ENCODE results near the gene CEP170.
"Not testable (repeated sequence)": the region's sequence is repeated elsewhere in the genome, so short reads cannot be mapped to it uniquely, and the experiment has no call there.

CEP170 gene

DNA sequence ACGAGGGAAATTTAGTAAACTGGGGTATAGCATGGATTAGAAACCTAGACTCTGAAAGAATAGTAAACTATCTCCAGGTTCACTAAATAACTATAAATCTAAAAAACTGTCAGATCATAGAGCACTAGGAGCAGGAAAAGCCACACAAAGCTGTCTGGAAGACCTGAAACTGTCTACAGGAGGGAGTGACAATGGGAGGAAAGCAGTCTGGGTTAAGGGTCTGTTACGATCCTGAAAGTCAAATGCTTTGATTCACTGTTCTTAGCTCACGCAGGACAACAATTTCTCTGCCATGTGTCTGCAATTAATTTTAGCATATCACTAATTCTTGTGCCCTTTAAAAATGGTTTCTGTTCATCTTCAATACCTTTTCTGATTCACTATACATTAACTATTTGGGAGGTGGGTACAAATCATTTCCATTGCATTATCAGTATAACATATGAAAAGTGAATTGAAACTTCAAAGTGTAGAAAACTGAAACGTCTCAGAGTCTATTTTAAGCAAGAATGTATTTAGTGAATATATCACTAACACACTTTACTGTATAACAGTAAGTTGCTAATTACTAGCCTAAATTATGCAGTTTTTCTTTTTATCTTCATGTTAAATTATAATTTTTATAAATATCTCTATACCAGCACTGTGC lies 18.4 kb downstream of the CEP170 start:
- peaks cover 36% of the 10 kb centered on the region for H3K36me3 ChIP-seq (ENCODE audit: control insufficient read depth, insufficient read depth, low read length)
- no peak overlapping the region for H3K9ac ChIP-seq (ENCODE audit: low read length)
- peaks cover 27% of the 10 kb centered on the region for H3K9me3 ChIP-seq (ENCODE audit: control insufficient read depth, insufficient read depth, low read depth, low read length)
- no peak overlapping the region for H3K27ac ChIP-seq (ENCODE audit: low read depth, low read length)
- H3K4me1 ChIP-seq (ENCODE audit: control insufficient read depth, insufficient read depth, low read length), result no peaks in the 10 kb centered on the region; the same call in 1 of the 2 replicates
- no peak overlapping the region for H3K4me3 ChIP-seq (ENCODE audit: low read depth, low read length)
- no peaks in the 10 kb centered on the region for H3K27me3 ChIP-seq (ENCODE audit: control insufficient read depth, insufficient read depth, low read length)

GRCh38 chr1:243234978-243235647 lies 20.0 kb downstream of the CEP170 start:
- H3K9me3 ChIP-seq (ENCODE audit: control insufficient read depth, insufficient read depth, low read depth, low read length), result peaks cover 35% of the 10 kb centered on the region
- no peak overlapping the region for H3K27ac ChIP-seq (ENCODE audit: low read depth, low read length)

DNA sequence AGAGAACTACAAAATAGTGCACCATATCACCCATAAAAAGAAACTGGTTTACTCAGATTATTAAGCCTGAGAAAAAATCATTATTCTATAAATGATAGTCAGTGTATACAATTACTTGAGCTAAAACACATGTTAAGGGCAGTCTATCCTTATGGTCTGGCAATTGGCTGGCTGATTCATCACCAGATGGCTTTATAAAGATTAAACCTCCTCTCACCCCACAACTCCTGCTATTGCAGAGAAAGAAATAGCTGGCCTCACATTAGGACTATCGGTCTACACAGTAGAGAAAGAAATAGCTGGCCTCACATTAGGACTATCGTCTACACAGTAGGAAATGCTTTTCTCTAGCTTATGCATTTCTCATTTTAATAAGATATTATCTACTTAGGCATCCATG lies 21.2 kb downstream of the CEP170 start:
- H3K9me3 ChIP-seq (ENCODE audit: control insufficient read depth, insufficient read depth, low read depth, low read length), result peaks cover 46% of the 10 kb centered on the region
- no peaks in the 10 kb centered on the region; the same call in 1 of the 2 replicates for H3K4me1 ChIP-seq (ENCODE audit: control insufficient read depth, insufficient read depth, low read length)
- no peak overlapping the region for H3K9ac ChIP-seq (ENCODE audit: low read length)
- no peaks in the 10 kb centered on the region for H3K27me3 ChIP-seq (ENCODE audit: control insufficient read depth, insufficient read depth, low read length)
- H3K27ac ChIP-seq (ENCODE audit: low read depth, low read length), result no peak overlapping the region
- no peak overlapping the region for H3K4me3 ChIP-seq (ENCODE audit: low read depth, low read length)
- peaks cover 39% of the 10 kb centered on the region for H3K36me3 ChIP-seq (ENCODE audit: control insufficient read depth, insufficient read depth, low read length)

More at GRCh38 chr1:243234978-243235647, 20.0 kb downstream of the CEP170 start:
- Histone ChIP-seq H3K36me3 (ENCODE audit: control insufficient read depth, insufficient read depth, low read length) (peaks cover 30% of the 10 kb centered on the region), H3K9ac (ENCODE audit: low read length) (no peak overlapping the region), H3K4me3 (ENCODE audit: low read depth, low read length) (no peak overlapping the region), H3K4me1 (ENCODE audit: control insufficient read depth, insufficient read depth, low read length) (no peaks in the 10 kb centered on the region; the same call in 1 of the 2 replicates), H3K27me3 (ENCODE audit: control insufficient read depth, insufficient read depth, low read length) (no peaks in the 10 kb centered on the region)

GRCh38 chr1:243230914-243231313 lies 24.2 kb downstream of the CEP170 start:
- Histone ChIP-seq H3K4me1 (ENCODE audit: control insufficient read depth, insufficient read depth, low read length) (no peaks in the 10 kb centered on the region), H3K9me3 (ENCODE audit: control insufficient read depth, insufficient read depth, low read depth, low read length) (peaks cover 45% of the 10 kb centered on the region), H3K27me3 (ENCODE audit: control insufficient read depth, insufficient read depth, low read length) (no peaks in the 10 kb centered on the region), H3K36me3 (ENCODE audit: control insufficient read depth, insufficient read depth, low read length) (peaks cover 24% of the 10 kb centered on the region), H3K27ac (ENCODE audit: low read depth, low read length) (no peak overlapping the region), H3K9ac (ENCODE audit: low read length) (no peak overlapping the region), H3K4me3 (ENCODE audit: low read depth, low read length) (no peak overlapping the region)

DNA sequence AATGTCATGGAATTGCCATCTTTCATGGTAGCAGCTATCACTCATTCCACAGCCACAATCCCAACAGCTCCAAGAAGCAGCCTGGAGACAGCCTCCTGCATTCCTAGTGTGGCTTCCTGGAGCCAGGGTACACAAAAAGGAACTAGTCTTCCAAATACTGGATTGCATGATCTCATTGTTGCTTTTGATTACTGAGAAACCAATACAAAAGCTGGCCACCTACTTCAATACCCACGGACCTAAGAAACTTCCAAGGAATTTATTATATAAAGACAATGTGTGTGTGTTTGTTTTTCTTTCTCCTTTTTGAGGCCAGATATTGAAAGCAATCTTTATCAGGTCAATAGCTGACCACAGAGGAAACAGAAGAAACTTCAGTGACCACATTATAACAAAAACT lies 25.6 kb downstream of the CEP170 start:
- H3K36me3 ChIP-seq (ENCODE audit: control insufficient read depth, insufficient read depth, low read length), result peaks cover 26% of the 10 kb centered on the region

GRCh38 chr1:243227622-243228021 lies 27.5 kb downstream of the CEP170 start:
- no peaks in the 10 kb centered on the region for H3K4me1 ChIP-seq (ENCODE audit: control insufficient read depth, insufficient read depth, low read length)
- no peak overlapping the region for H3K9ac ChIP-seq (ENCODE audit: low read length)
- H3K36me3 ChIP-seq (ENCODE audit: control insufficient read depth, insufficient read depth, low read length), result peaks cover 38% of the 10 kb centered on the region
- H3K27me3 ChIP-seq (ENCODE audit: control insufficient read depth, insufficient read depth, low read length), result no peaks in the 10 kb centered on the region
- peaks cover 29% of the 10 kb centered on the region for H3K9me3 ChIP-seq (ENCODE audit: control insufficient read depth, insufficient read depth, low read depth, low read length)
- H3K27ac ChIP-seq (ENCODE audit: low read depth, low read length), result no peak overlapping the region
- no peak overlapping the region for H3K4me3 ChIP-seq (ENCODE audit: low read depth, low read length)

More for the DNA sequence above, 25.6 kb downstream of the CEP170 start:
- no peak overlapping the region for H3K4me3 ChIP-seq (ENCODE audit: low read depth, low read length)
- H3K9me3 ChIP-seq (ENCODE audit: control insufficient read depth, insufficient read depth, low read depth, low read length), result peaks cover 41% of the 10 kb centered on the region
- no peaks in the 10 kb centered on the region for H3K27me3 ChIP-seq (ENCODE audit: control insufficient read depth, insufficient read depth, low read length)
- H3K27ac ChIP-seq (ENCODE audit: low read depth, low read length), result no peak overlapping the region
- no peak overlapping the region for H3K9ac ChIP-seq (ENCODE audit: low read length)
- H3K4me1 ChIP-seq (ENCODE audit: control insufficient read depth, insufficient read depth, low read length), result no peaks in the 10 kb centered on the region

DNA sequence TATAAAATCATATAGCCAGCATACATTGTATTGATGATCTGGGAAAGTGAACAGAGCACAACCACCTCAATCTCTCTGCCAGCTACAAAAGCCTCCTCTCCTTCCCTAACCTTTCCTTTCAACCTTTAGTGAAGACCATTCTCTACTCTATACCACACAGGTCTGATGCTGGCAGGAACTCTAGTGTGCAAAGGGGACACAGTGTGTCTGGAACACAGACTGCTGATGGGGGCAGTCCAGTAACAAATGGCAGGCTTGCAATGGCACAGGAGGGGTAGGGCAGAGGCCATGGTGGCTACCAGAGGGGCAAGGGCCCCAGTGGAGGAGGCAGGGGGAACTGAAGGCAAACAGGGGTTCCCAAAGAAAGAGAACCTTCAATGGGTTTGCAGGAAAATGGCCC lies 37.0 kb downstream of the CEP170 start:
- H3K36me3 ChIP-seq (ENCODE audit: control insufficient read depth, insufficient read depth, low read length), result peaks cover 62% of the 10 kb centered on the region
- no peak overlapping the region for H3K4me3 ChIP-seq (ENCODE audit: low read depth, low read length)
- no peaks in the 10 kb centered on the region for H3K4me1 ChIP-seq (ENCODE audit: control insufficient read depth, insufficient read depth, low read length)
- no peak overlapping the region for H3K9ac ChIP-seq (ENCODE audit: low read length)
- peaks cover 10% of the 10 kb centered on the region; the same call in 1 of the 2 replicates for H3K9me3 ChIP-seq (ENCODE audit: control insufficient read depth, insufficient read depth, low read depth, low read length)
- no peaks in the 10 kb centered on the region for H3K27me3 ChIP-seq (ENCODE audit: control insufficient read depth, insufficient read depth, low read length)
- H3K27ac ChIP-seq (ENCODE audit: low read depth, low read length), result no peak overlapping the region

DNA sequence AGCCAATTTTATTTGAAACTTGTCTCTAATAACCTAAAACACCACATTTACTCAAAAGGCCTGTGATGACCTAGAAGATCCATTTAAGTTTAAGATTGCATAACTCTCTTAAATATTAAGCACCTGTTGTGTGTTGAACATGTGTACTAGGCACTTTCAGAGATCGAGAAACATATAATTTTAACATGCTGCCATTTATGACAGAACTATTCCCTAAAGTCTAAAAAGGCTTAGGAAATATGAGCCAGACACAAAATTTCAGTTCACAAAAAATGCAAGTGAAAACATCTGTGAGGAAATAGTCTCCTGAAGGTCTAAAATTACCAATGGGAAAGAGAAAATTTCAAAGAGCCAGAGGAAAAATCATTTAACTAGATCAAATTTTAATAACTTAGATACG lies 37.7 kb downstream of the CEP170 start:
- H3K36me3 ChIP-seq (ENCODE audit: control insufficient read depth, insufficient read depth, low read length), result peaks cover 60% of the 10 kb centered on the region
- H3K27ac ChIP-seq (ENCODE audit: low read depth, low read length), result no peak overlapping the region
- H3K9me3 ChIP-seq (ENCODE audit: control insufficient read depth, insufficient read depth, low read depth, low read length), result peaks cover 10% of the 10 kb centered on the region; the same call in 1 of the 2 replicates
- no peaks in the 10 kb centered on the region for H3K4me1 ChIP-seq (ENCODE audit: control insufficient read depth, insufficient read depth, low read length)
- H3K27me3 ChIP-seq (ENCODE audit: control insufficient read depth, insufficient read depth, low read length), result no peaks in the 10 kb centered on the region
- H3K4me3 ChIP-seq (ENCODE audit: low read depth, low read length), result no peak overlapping the region
- H3K9ac ChIP-seq (ENCODE audit: low read length), result no peak overlapping the region

DNA sequence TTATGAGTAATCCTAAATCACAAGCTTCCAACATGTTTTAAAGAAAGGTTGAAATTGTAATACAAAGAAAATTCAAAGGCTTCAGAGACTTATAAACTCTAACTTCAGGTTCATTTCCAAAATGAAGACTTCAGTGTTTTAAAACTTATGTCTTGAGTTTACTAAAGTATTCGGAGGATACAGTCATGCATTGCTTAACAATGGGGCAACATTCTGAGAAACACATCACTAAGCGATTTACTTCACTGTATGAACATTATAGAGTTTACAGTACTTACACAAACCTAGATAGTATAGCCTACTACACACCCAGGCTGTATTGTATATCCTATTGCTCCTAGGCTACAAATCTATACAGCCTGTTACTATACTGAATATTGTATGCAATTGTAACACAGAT lies 38.3 kb downstream of the CEP170 start:
- Histone ChIP-seq H3K4me1 (ENCODE audit: control insufficient read depth, insufficient read depth, low read length) (no peaks in the 10 kb centered on the region), H3K36me3 (ENCODE audit: control insufficient read depth, insufficient read depth, low read length) (peaks cover 58% of the 10 kb centered on the region), H3K9ac (ENCODE audit: low read length) (no peak overlapping the region), H3K27ac (ENCODE audit: low read depth, low read length) (no peak overlapping the region), H3K9me3 (ENCODE audit: control insufficient read depth, insufficient read depth, low read depth, low read length) (peaks cover 10% of the 10 kb centered on the region; the same call in 1 of the 2 replicates), H3K27me3 (ENCODE audit: control insufficient read depth, insufficient read depth, low read length) (no peaks in the 10 kb centered on the region), H3K4me3 (ENCODE audit: low read depth, low read length) (no peak overlapping the region)

GRCh38 chr1:243215276-243215875 lies 39.7 kb downstream of the CEP170 start:
- Histone ChIP-seq H3K36me3 (ENCODE audit: control insufficient read depth, insufficient read depth, low read length) (peaks cover 44% of the 10 kb centered on the region), H3K9me3 (ENCODE audit: control insufficient read depth, insufficient read depth, low read depth, low read length) (peaks cover 10% of the 10 kb centered on the region; the same call in 1 of the 2 replicates)
- H3K4me3 ChIP-seq (ENCODE audit: low read depth, low read length); H3K4me1 ChIP-seq (ENCODE audit: control insufficient read depth, insufficient read depth, low read length); H3K27ac ChIP-seq (ENCODE audit: low read depth, low read length); H3K27me3 ChIP-seq (ENCODE audit: control insufficient read depth, insufficient read depth, low read length); H3K9ac ChIP-seq (ENCODE audit: low read length): not testable (repeated sequence)

Measured in HUES6 (cell line).